ENCODE measurements around the gene CTNNA3. TPM values are rescaled to one million over a fixed set of nuclear protein-coding genes. Genes with fewer than 3 reads are reported as not detected.
"Not testable (repeated sequence)": the region's sequence is repeated elsewhere in the genome, so short reads cannot be mapped to it uniquely, and the experiment has no call there.

The CTNNA3 gene
- total and polyA plus RNA-seq, 4 donors: 0.38 to 8.9 (median 5.2) TPM

DNA sequence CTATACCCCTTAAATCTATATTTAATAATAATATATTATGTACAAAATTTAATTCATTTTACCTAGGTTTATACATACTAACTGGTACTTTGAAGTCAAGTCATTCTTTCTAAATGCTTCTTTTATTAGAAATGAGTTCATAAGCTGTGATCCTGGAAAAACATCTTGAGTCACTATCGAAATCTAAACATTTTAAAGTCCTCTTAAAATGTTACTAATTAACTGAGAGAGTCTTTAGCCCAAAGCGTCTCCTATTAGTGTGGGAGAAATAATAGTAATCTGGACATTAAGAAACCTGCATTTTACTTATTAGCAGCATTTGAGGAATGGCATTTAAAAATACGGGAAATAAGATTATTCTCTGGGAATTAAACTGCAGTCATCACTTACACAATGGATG, 142.7 kb downstream of the CTNNA3 start:
- no peaks in the 10 kb centered on the region for H3K9me3 ChIP-seq (ENCODE audit: control insufficient read depth, low read length)
- no peaks in the 10 kb centered on the region for H3K4me1 ChIP-seq (ENCODE audit: control insufficient read depth in 1 of 2, insufficient read depth in 2 of 2, low read length in 2 of 2)
- no peak overlapping the region for H3K4me3 ChIP-seq (ENCODE audit: low read length in 2 of 2)
- H3K27me3 ChIP-seq (ENCODE audit: control insufficient read depth in 1 of 2, insufficient read depth in 2 of 2, low read length in 1 of 2): no peaks in the 10 kb centered on the region
- no peak for ATAC-seq (ENCODE audit: low FRiP score)
- intact Hi-C loops (cut with DNase I): no loop called here
- no peaks in the 10 kb centered on the region for H3K36me3 ChIP-seq (ENCODE audit: control insufficient read depth in 1 of 2, insufficient read depth in 2 of 2, low read length in 1 of 2)
- 48 to 62% methylated on average over 3 of the region's 3 CpGs for WGBS, 2 donors
- no peak overlapping the region for H3K27ac ChIP-seq (ENCODE audit: low read depth in 1 of 2, low read length in 2 of 2)
- no peak for DNase-seq

- Histone ChIP-seq H3K9me3 (ENCODE audit: control insufficient read depth, low read length) (no peaks in the 10 kb centered on the region), H3K4me3 (ENCODE audit: low read length in 2 of 2) (no peak overlapping the region), H3K27me3 (ENCODE audit: control insufficient read depth in 1 of 2, insufficient read depth in 2 of 2, low read length in 1 of 2) (no peaks in the 10 kb centered on the region), H3K36me3 (ENCODE audit: control insufficient read depth in 1 of 2, insufficient read depth in 2 of 2, low read length in 1 of 2) (no peaks in the 10 kb centered on the region), H3K4me1 (ENCODE audit: control insufficient read depth in 1 of 2, insufficient read depth in 2 of 2, low read length in 2 of 2) (no peaks in the 10 kb centered on the region), H3K27ac (ENCODE audit: low read depth in 1 of 2, low read length in 2 of 2) (no peak overlapping the region)
- WGBS, 2 donors: 89% methylated on average over 16 of the region's 16 CpGs
- intact Hi-C loops (cut with DNase I): no loop called here
- ATAC-seq (ENCODE audit: low FRiP score) (no peak), DNase-seq (no peak)
Measured at GRCh38 chr10:67550838-67551402, 145.1 kb downstream of the CTNNA3 start.

- Histone ChIP-seq H3K9me3 (ENCODE audit: control insufficient read depth, low read length) (no peaks in the 10 kb centered on the region), H3K36me3 (ENCODE audit: control insufficient read depth in 1 of 2, insufficient read depth in 2 of 2, low read length in 1 of 2) (no peaks in the 10 kb centered on the region), H3K27ac (ENCODE audit: low read depth in 1 of 2, low read length in 2 of 2) (no peak overlapping the region), H3K4me1 (ENCODE audit: control insufficient read depth in 1 of 2, insufficient read depth in 2 of 2, low read length in 2 of 2) (no peaks in the 10 kb centered on the region), H3K27me3 (ENCODE audit: control insufficient read depth in 1 of 2, insufficient read depth in 2 of 2, low read length in 1 of 2) (no peaks in the 10 kb centered on the region), H3K4me3 (ENCODE audit: low read length in 2 of 2) (no peak overlapping the region)
- DNase-seq: no peak
- ATAC-seq (ENCODE audit: low FRiP score): no peak
- WGBS, 2 donors: 55 to 62% methylated on average over 2 of the region's 2 CpGs
- intact Hi-C loops (cut with DNase I): no loop called here
Measured at GRCh38 chr10:67550046-67550445, 145.9 kb downstream of the CTNNA3 start.

- ATAC-seq (ENCODE audit: low FRiP score) (no peak), DNase-seq (no peak)
- Histone ChIP-seq H3K4me1 (ENCODE audit: control insufficient read depth in 1 of 2, insufficient read depth in 2 of 2, low read length in 2 of 2) (no peaks in the 10 kb centered on the region), H3K27ac (ENCODE audit: low read depth in 1 of 2, low read length in 2 of 2) (no peak overlapping the region), H3K36me3 (ENCODE audit: control insufficient read depth in 1 of 2, insufficient read depth in 2 of 2, low read length in 1 of 2) (no peaks in the 10 kb centered on the region), H3K27me3 (ENCODE audit: control insufficient read depth in 1 of 2, insufficient read depth in 2 of 2, low read length in 1 of 2) (no peaks in the 10 kb centered on the region), H3K9me3 (ENCODE audit: control insufficient read depth, low read length) (no peaks in the 10 kb centered on the region), H3K4me3 (ENCODE audit: low read length in 2 of 2) (no peak overlapping the region)
- WGBS, 2 donors: 14 to 18% methylated on average over 2 of the region's 2 CpGs
- intact Hi-C loops (cut with DNase I): no loop called here
Measured at GRCh38 chr10:67549390-67549789, 146.6 kb downstream of the CTNNA3 start.

DNA sequence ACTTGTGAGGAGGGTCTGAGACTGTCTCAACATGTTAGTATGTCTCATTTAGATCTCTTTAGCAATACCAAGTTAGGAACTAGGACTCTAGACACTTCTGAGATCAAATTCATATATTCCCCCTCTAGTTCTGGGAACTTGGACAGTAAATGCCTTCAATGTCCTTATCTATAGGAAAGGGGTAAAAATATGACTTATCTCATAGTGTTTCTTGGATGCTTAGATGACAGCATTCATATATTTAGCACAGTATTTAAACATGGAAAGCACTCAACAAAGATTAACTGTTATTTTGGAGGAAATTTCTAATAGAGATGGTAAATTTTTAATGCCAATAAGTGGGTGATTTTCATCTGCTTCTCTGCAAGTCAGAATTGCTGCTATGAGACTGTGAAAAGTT, 154.6 kb downstream of the CTNNA3 start:
- Histone ChIP-seq H3K36me3 (ENCODE audit: control insufficient read depth in 1 of 2, insufficient read depth in 2 of 2, low read length in 1 of 2) (no peaks in the 10 kb centered on the region), H3K27ac (ENCODE audit: low read depth in 1 of 2, low read length in 2 of 2) (no peak overlapping the region), H3K27me3 (ENCODE audit: control insufficient read depth in 1 of 2, insufficient read depth in 2 of 2, low read length in 1 of 2) (no peaks in the 10 kb centered on the region), H3K9me3 (ENCODE audit: control insufficient read depth, low read length) (no peaks in the 10 kb centered on the region), H3K4me1 (ENCODE audit: control insufficient read depth in 1 of 2, insufficient read depth in 2 of 2, low read length in 2 of 2) (peaks cover 0 to 1% of the 10 kb centered on the region in 2 donors), H3K4me3 (ENCODE audit: low read length in 2 of 2) (no peak overlapping the region)
- ATAC-seq (ENCODE audit: low FRiP score) (no peak), DNase-seq (no peak)
- intact Hi-C loops (cut with DNase I): no loop called here

- H3K36me3 ChIP-seq (ENCODE audit: control insufficient read depth in 1 of 2, insufficient read depth in 2 of 2, low read length in 1 of 2): no peaks in the 10 kb centered on the region
- no peak overlapping the region for H3K27ac ChIP-seq (ENCODE audit: low read depth in 1 of 2, low read length in 2 of 2)
- H3K27me3 ChIP-seq (ENCODE audit: control insufficient read depth in 1 of 2, insufficient read depth in 2 of 2, low read length in 1 of 2): no peaks in the 10 kb centered on the region
- H3K4me1 ChIP-seq (ENCODE audit: control insufficient read depth in 1 of 2, insufficient read depth in 2 of 2, low read length in 2 of 2): peaks cover 0 to 1% of the 10 kb centered on the region in 2 donors
- no peak for ATAC-seq (ENCODE audit: low FRiP score)
- DNase-seq: no peak
- 7 to 8% methylated on average over 6 of the region's 6 CpGs for WGBS, 2 donors
- intact Hi-C loops (cut with DNase I): no loop called here
- H3K9me3 ChIP-seq (ENCODE audit: control insufficient read depth, low read length): no peaks in the 10 kb centered on the region
- no peak overlapping the region for H3K4me3 ChIP-seq (ENCODE audit: low read length in 2 of 2)
Measured at GRCh38 chr10:67539312-67539711, 156.7 kb downstream of the CTNNA3 start.

- intact Hi-C loops (cut with DNase I): no loop called here
- no peak overlapping the region for H3K27ac ChIP-seq (ENCODE audit: low read depth in 1 of 2, low read length in 2 of 2)
- H3K4me3 ChIP-seq (ENCODE audit: low read length in 2 of 2): no peak overlapping the region
- no peaks in the 10 kb centered on the region for H3K36me3 ChIP-seq (ENCODE audit: control insufficient read depth in 1 of 2, insufficient read depth in 2 of 2, low read length in 1 of 2)
- H3K9me3 ChIP-seq (ENCODE audit: control insufficient read depth, low read length): no peaks in the 10 kb centered on the region
- H3K27me3 ChIP-seq (ENCODE audit: control insufficient read depth in 1 of 2, insufficient read depth in 2 of 2, low read length in 1 of 2): no peaks in the 10 kb centered on the region
- ATAC-seq (ENCODE audit: low FRiP score): no peak
- no peak for DNase-seq
- 85 to 100% methylated on average over 1 of the region's 1 CpG for WGBS, 2 donors
- peaks cover 0 to 1% of the 10 kb centered on the region in 2 donors for H3K4me1 ChIP-seq (ENCODE audit: control insufficient read depth in 1 of 2, insufficient read depth in 2 of 2, low read length in 2 of 2)
Measured at GRCh38 chr10:67537906-67538305, 158.1 kb downstream of the CTNNA3 start.

GRCh38 chr10:67533376-67533775, 162.6 kb downstream of the CTNNA3 start:
- Histone ChIP-seq H3K27me3 (ENCODE audit: control insufficient read depth in 1 of 2, insufficient read depth in 2 of 2, low read length in 1 of 2) (no peaks in the 10 kb centered on the region), H3K4me1 (ENCODE audit: control insufficient read depth in 1 of 2, insufficient read depth in 2 of 2, low read length in 2 of 2) (no peaks in the 10 kb centered on the region), H3K27ac (ENCODE audit: low read depth in 1 of 2, low read length in 2 of 2) (no peak overlapping the region), H3K9me3 (ENCODE audit: control insufficient read depth, low read length) (no peaks in the 10 kb centered on the region), H3K36me3 (ENCODE audit: control insufficient read depth in 1 of 2, insufficient read depth in 2 of 2, low read length in 1 of 2) (no peaks in the 10 kb centered on the region), H3K4me3 (ENCODE audit: low read length in 2 of 2) (no peak overlapping the region)
- DNase-seq (no peak), ATAC-seq (ENCODE audit: low FRiP score) (no peak)
- intact Hi-C loops (cut with DNase I): no loop called here
- 6 to 9% methylated on average over 1 of the region's 1 CpG for WGBS, 2 donors

GRCh38 chr10:67530990-67531389, 165.0 kb downstream of the CTNNA3 start:
- H3K4me1 ChIP-seq (ENCODE audit: control insufficient read depth in 1 of 2, insufficient read depth in 2 of 2, low read length in 2 of 2); H3K4me3 ChIP-seq (ENCODE audit: low read length in 2 of 2); H3K27me3 ChIP-seq (ENCODE audit: control insufficient read depth in 1 of 2, insufficient read depth in 2 of 2, low read length in 1 of 2); DNase-seq; H3K27ac ChIP-seq (ENCODE audit: low read depth in 1 of 2, low read length in 2 of 2); H3K9me3 ChIP-seq (ENCODE audit: control insufficient read depth, low read length); ATAC-seq (ENCODE audit: low FRiP score); H3K36me3 ChIP-seq (ENCODE audit: control insufficient read depth in 1 of 2, insufficient read depth in 2 of 2, low read length in 1 of 2); intact Hi-C loops (cut with DNase I): not testable (repeated sequence)
- WGBS, 2 donors: 94 to 95% methylated on average over 3 of the region's 3 CpGs
